ENCODE results near the gene LMO7.

LMO7 gene

DNA sequence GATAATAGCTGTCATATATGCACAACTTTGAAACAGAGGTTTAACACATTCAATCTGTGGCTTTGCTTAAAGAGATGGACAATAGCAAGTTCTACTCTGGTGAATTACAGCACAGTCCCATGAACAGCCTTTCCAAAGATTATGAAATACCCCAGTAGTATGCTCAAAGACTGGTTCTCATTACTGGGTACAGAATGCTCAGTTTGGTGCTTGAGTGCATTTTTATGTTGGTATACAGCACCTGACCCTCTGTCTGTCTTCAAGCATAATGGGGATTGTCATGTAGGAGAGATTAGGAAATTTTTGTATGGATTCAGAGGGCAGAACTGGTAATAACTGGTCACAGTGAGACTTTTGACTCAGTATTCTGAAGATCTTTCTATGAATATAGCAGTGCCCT, 7.6 kb downstream of the LMO7 start:
- TF ChIP-seq, protein P1, sequence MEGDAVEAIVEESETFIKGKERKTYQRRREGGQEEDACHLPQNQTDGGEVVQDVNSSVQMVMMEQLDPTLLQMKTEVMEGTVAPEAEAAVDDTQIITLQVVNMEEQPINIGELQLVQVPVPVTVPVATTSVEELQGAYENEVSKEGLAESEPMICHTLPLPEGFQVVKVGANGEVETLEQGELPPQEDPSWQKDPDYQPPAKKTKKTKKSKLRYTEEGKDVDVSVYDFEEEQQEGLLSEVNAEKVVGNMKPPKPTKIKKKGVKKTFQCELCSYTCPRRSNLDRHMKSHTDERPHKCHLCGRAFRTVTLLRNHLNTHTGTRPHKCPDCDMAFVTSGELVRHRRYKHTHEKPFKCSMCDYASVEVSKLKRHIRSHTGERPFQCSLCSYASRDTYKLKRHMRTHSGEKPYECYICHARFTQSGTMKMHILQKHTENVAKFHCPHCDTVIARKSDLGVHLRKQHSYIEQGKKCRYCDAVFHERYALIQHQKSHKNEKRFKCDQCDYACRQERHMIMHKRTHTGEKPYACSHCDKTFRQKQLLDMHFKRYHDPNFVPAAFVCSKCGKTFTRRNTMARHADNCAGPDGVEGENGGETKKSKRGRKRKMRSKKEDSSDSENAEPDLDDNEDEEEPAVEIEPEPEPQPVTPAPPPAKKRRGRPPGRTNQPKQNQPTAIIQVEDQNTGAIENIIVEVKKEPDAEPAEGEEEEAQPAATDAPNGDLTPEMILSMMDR (IDR thresholded peaks at IDR 0.05), result no peak
- H3K4me3 ChIP-seq (ENCODE audit: low read depth, low read length), result no peak overlapping the region

DNA sequence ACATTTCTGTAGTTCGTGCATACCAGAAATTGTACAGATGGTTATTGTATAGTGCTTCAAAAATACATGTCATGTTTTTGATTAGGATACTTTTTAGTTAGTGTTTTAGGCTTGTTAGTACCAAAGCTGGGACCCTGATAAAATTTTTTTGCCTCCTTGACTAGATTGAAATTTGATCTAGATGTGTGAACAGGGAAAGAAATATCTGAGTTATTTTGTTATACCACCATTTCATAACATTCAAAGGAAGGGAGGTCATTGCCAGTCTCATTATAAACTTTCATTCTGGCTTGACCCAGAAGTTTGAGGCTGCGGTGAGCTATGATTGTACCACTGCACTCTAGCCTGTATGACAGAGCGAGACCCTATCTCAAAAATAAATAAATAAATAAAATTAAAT, 9.0 kb downstream of the LMO7 start:
- H3K36me3 ChIP-seq (ENCODE audit: control insufficient read depth, insufficient read depth, low read length), result no peaks in the 10 kb centered on the region
- H3K27me3 ChIP-seq (ENCODE audit: control insufficient read depth, insufficient read depth, low read length), result no peaks in the 10 kb centered on the region
- no peaks in the 10 kb centered on the region for H3K9me3 ChIP-seq (ENCODE audit: control insufficient read depth, low read length)
- TF ChIP-seq, protein P1 (IDR thresholded peaks at IDR 0.05), result no peak
- H3K27ac ChIP-seq, result no peak overlapping the region
- no peaks in the 10 kb centered on the region for H3K4me1 ChIP-seq
- no peak overlapping the region for H3K4me3 ChIP-seq (ENCODE audit: low read depth, low read length)
- no peak overlapping the region for H3K4me2 ChIP-seq (ENCODE audit: low read length)
- H3K9ac ChIP-seq, result no peak overlapping the region
- no peak overlapping the region for H2AFZ ChIP-seq
- H3K79me2 ChIP-seq, result no peaks in the 10 kb centered on the region

More for the DNA sequence above, 7.6 kb downstream of the LMO7 start:
- Histone ChIP-seq H3K4me1 (no peaks in the 10 kb centered on the region), H3K4me2 (ENCODE audit: low read length) (no peak overlapping the region), H2AFZ (no peak overlapping the region), H3K36me3 (ENCODE audit: control insufficient read depth, insufficient read depth, low read length) (no peaks in the 10 kb centered on the region), H3K27ac (no peak overlapping the region), H3K9me3 (ENCODE audit: control insufficient read depth, low read length) (no peaks in the 10 kb centered on the region), H3K9ac (no peak overlapping the region), H3K79me2 (no peaks in the 10 kb centered on the region), H3K27me3 (ENCODE audit: control insufficient read depth, insufficient read depth, low read length) (no peaks in the 10 kb centered on the region)

DNA sequence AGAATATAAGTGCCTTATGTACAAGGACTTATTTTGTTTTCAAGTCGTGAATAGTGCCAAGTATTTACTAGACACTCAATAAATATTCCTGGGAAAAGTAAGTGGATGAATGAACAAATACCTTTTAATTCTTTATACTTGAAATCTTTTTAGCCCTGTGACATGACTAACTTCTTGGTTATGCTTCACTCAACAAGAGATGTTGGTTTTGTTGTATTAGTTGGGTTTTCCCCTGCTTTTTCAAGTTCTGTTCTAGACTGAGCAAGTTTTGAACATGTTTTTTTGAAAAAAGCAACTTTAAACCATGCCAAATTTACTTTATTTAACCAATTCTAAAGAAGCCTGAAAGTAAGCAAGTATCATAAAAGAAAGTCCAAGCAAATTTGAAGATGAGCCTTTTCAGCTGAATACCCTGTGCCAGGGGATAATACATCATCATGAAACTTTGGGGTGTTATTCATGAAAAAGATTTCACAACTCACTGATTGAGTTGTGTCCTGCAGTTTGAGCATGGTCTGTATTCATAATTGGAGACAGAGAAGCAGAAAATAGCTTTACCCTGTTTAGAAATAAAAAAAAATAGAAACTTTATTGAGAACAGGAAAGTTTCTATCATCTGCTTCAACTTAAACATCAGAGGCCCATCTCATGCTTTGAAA, 11.1 kb downstream of the LMO7 start:
- Histone ChIP-seq H3K9ac (no peak overlapping the region), H3K4me2 (ENCODE audit: low read length) (no peak overlapping the region), H2AFZ (no peak overlapping the region), H3K27me3 (ENCODE audit: control insufficient read depth, insufficient read depth, low read length) (no peaks in the 10 kb centered on the region), H3K4me3 (ENCODE audit: low read depth, low read length) (no peak overlapping the region), H3K36me3 (ENCODE audit: control insufficient read depth, insufficient read depth, low read length) (no peaks in the 10 kb centered on the region), H3K79me2 (no peaks in the 10 kb centered on the region), H3K4me1 (no peaks in the 10 kb centered on the region), H3K27ac (no peak overlapping the region), H3K9me3 (ENCODE audit: control insufficient read depth, low read length) (no peaks in the 10 kb centered on the region)
- TF ChIP-seq, protein P1 (IDR thresholded peaks at IDR 0.05), result no peak

DNA sequence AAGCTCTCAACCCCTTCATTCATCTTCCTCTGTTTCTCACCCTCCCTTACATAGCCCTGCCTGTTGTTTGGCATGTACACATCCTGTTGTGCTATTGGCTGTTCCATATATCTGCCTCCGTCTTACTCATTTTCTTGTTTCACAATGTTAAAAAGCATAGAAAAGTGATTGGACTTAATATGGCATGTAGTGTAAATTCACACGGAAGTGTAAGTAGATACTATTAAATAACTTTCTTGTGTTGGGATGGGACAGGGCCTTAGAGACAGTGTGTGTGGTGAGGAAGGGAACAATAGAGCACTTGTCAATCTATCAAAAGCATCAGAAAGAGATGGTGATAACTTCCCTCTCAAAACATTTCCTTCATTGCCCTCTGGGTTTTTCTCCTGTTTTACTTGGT, 12.3 kb downstream of the LMO7 start:
- H3K4me1 ChIP-seq, result no peaks in the 10 kb centered on the region

More for the DNA sequence above, 12.3 kb downstream of the LMO7 start:
- Histone ChIP-seq H3K27ac (no peak overlapping the region), H2AFZ (no peak overlapping the region), H3K27me3 (ENCODE audit: control insufficient read depth, insufficient read depth, low read length) (no peaks in the 10 kb centered on the region), H3K36me3 (ENCODE audit: control insufficient read depth, insufficient read depth, low read length) (no peaks in the 10 kb centered on the region), H3K4me3 (ENCODE audit: low read depth, low read length) (no peak overlapping the region), H3K9ac (no peak overlapping the region), H3K79me2 (no peaks in the 10 kb centered on the region), H3K9me3 (ENCODE audit: control insufficient read depth, low read length) (no peaks in the 10 kb centered on the region), H3K4me2 (ENCODE audit: low read length) (no peak overlapping the region)
- TF ChIP-seq, protein P1 (IDR thresholded peaks at IDR 0.05), result no peak

Data from parathyroid adenoma (tissue), 2 donors.